HCT116 (cell line): ENCODE data around the gene PARVB. TPM values are rescaled to one million over a fixed set of nuclear protein-coding genes. Genes with fewer than 3 reads are reported as not detected.

Experiments used
- ATAC-seq: fragments of 200-7000 bp; cut with Tn5 transposase; 2 replicates; pipeline ENCODE4 v1.9.1; 2020; ENCODE audit warnings: mild to moderate bottlenecking, moderate library complexity
- BruUV-seq: library from RNA; stranded (reverse); fragments of 400-500 nt; replicated peaks from 2 replicates; lab custom pipeline; 2021; lab: Mats Ljungman, UMichigan
- CTCF ChIA-PET: fragments of 300-600 bp; sonication (Branson Sonifier 250); formaldehyde crosslinking; loops from one replicate; lab custom pipeline; 2021; ENCODE audit warnings: antibody characterized with exemption; lab: Charles Lee
- POLR2A ChIA-PET: fragments of 300-600, 350-600 bp; sonication (Branson Sonifier 250); formaldehyde crosslinking; loops from one replicate; lab custom pipeline; 2021; ENCODE audit warnings: antibody characterized with exemption; lab: Charles Lee
- RAD21 ChIA-PET, 2 experiments: fragments of 300-600 bp; sonication (Branson Sonifier 250); formaldehyde crosslinking; loops; one replicate each; lab custom pipeline; 2023; ENCODE audit warnings: low total read pairs in 2 of 2; ENCODE audit not compliant: uncharacterized antibody in 2 of 2, unreplicated experiment in 2 of 2, low non-redundant PET in 1 of 2; lab: Charles Lee
- DNase-seq: peaks from one replicate; pipeline ENCODE4 v3.0.0-alpha.2; 2010; ENCODE audit warnings: low read depth, low spot score
- H2AFZ ChIP-seq: fragments of 200-600 bp; shearing (Covaris generic), sonication (generic); 2 replicates; pipeline ENCODE4 v1.6.1; 2017; ENCODE audit warnings: low read depth, mixed run types, mixed read lengths, antibody characterized with exemption, low read length; ENCODE audit not compliant: poor library complexity, severe bottlenecking
- H3K27ac ChIP-seq: 2 replicates; pipeline ENCODE4 v1.5.1; 2012; ENCODE audit warnings: low read depth, low read length
- H3K27me3 ChIP-seq: fragments of 200-600 bp; sonication (generic); 2 replicates; pipeline ENCODE4 v1.6.1; 2016; ENCODE audit warnings: mixed run types, low read length, mixed read lengths; ENCODE audit not compliant: insufficient read depth
- H3K36me3 ChIP-seq, 2 experiments: fragments of 200-500 bp in 1 of 2; fragments of 200-600 bp in 1 of 2; sonication (Bioruptor generic) in 1 of 2; sonication (generic) in 1 of 2; 2 replicates each; pipeline versions ENCODE4 v1.5.1 to v1.6.1; 2014 to 2016; ENCODE audit warnings: low read length in 2 of 2, inconsistent platforms in 1 of 2, mixed read lengths in 1 of 2, mixed run types in 1 of 2; ENCODE audit not compliant: insufficient read depth in 2 of 2, control insufficient read depth in 1 of 2
- H3K4me1 ChIP-seq, 2 experiments: fragments of 200-600 bp in 1 of 2; sonication (generic) in 1 of 2; 2 replicates each; pipeline versions ENCODE4 v1.5.1 to v1.6.1; 2012 to 2017; ENCODE audit warnings: low read length in 2 of 2, inconsistent platforms in 1 of 2, mild to moderate bottlenecking in 1 of 2, mixed read lengths in 1 of 2, mixed run types in 1 of 2, moderate library complexity in 1 of 2; ENCODE audit not compliant: insufficient read depth in 2 of 2, control insufficient read depth in 1 of 2
- H3K4me2 ChIP-seq: fragments of 200-600 bp; sonication (generic); 2 replicates; pipeline ENCODE4 v1.6.1; 2017; ENCODE audit warnings: mixed run types, low read length, mixed read lengths
- H3K4me3 ChIP-seq, 2 experiments: fragments of 200-600 bp in 1 of 2; sonication (generic) in 1 of 2; replicated peaks in 1 of 2; 2 replicates each; pipeline ENCODE4 v1.5.1; 2011 to 2016; ENCODE audit warnings: low read length in 2 of 2, control low read depth in 1 of 2, low read depth in 1 of 2, mild to moderate bottlenecking in 1 of 2, mixed read lengths in 1 of 2, mixed run types in 1 of 2
- H3K79me2 ChIP-seq: fragments of 200-600 bp; sonication (generic); 2 replicates; pipeline ENCODE4 v1.6.1; 2017; ENCODE audit warnings: mild to moderate bottlenecking, mixed run types, low read length, moderate library complexity, mixed read lengths; ENCODE audit not compliant: insufficient read depth
- H3K9ac ChIP-seq: fragments of 200-600 bp; sonication (generic); 2 replicates; pipeline ENCODE4 v1.6.1; 2016; ENCODE audit warnings: low read length, mixed read lengths
- H3K9me2 ChIP-seq: fragments of 200-600 bp; sonication (generic), shearing (Covaris generic); 2 replicates; pipeline ENCODE4 v1.6.1; 2017; ENCODE audit warnings: mixed run types, mild to moderate bottlenecking, moderate library complexity; ENCODE audit not compliant: insufficient read depth
- H3K9me3 ChIP-seq, 2 experiments: fragments of 200-500 bp in 1 of 2; fragments of 200-600 bp in 1 of 2; sonication (Bioruptor generic) in 1 of 2; sonication (generic) in 1 of 2; 2 replicates each; pipeline ENCODE4 v1.6.1; 2014 to 2017; ENCODE audit warnings: low read length in 2 of 2, mixed read lengths in 2 of 2, inconsistent platforms in 1 of 2, low read depth in 1 of 2, mild to moderate bottlenecking in 1 of 2, mixed run types in 1 of 2, moderate library complexity in 1 of 2; ENCODE audit not compliant: control insufficient read depth in 1 of 2, insufficient read depth in 1 of 2
- H4K20me1 ChIP-seq: fragments of 200-600 bp; sonication (generic), shearing (Covaris generic); 2 replicates; pipeline ENCODE4 v1.6.1; 2017; ENCODE audit warnings: mixed run types, mild to moderate bottlenecking, moderate library complexity; ENCODE audit not compliant: insufficient read depth
- CBX3 ChIP-seq: IDR thresholded peaks from 2 replicates; pipeline ENCODE4 v1.6.1; 2012; ENCODE audit warnings: low read depth
- CEBPB ChIP-seq: IDR thresholded peaks from 2 replicates; pipeline ENCODE4 v1.6.1; 2012; ENCODE audit warnings: low read depth
- CTCF ChIP-seq, 3 experiments: fragments of 200-600 bp in 1 of 3; sonication (generic) in 1 of 3; IDR thresholded peaks in 2 of 3; conservative IDR thresholded peaks in 1 of 3; 2 replicates each; pipeline ENCODE4 v1.5.1; 2012 to 2017; ENCODE audit warnings: low read depth in 2 of 3, low read length in 2 of 3, antibody characterized with exemption in 1 of 3, borderline replicate concordance in 1 of 3, control low read depth in 1 of 3, mild to moderate bottlenecking in 1 of 3, mixed read lengths in 1 of 3, mixed run types in 1 of 3, moderate library complexity in 1 of 3; ENCODE audit not compliant: insufficient read depth in 1 of 3
- EGR1 ChIP-seq: IDR thresholded peaks from 2 replicates; pipeline ENCODE4 v1.6.1; 2012; ENCODE audit warnings: low read depth
- ELF1 ChIP-seq: IDR thresholded peaks from 2 replicates; pipeline ENCODE4 v1.6.1; 2012; ENCODE audit warnings: low read depth, borderline replicate concordance
- EZH2 ChIP-seq: fragments of 200-600 bp; sonication (generic); IDR thresholded peaks from 2 replicates; pipeline ENCODE4 v1.6.1; 2017; ENCODE audit warnings: antibody characterized with exemption, mixed run types
- EZH2phosphoT487 ChIP-seq: fragments of 200-600 bp; IDR thresholded peaks from 2 replicates; pipeline ENCODE4 v1.6.1; 2018; ENCODE audit warnings: antibody characterized with exemption, borderline replicate concordance
- POLR2AphosphoS5 ChIP-seq: IDR thresholded peaks from 2 replicates; pipeline ENCODE4 v1.6.1; 2011; ENCODE audit warnings: mild to moderate bottlenecking, low read depth, low read length, moderate library complexity
- TCF7L2 ChIP-seq: IDR thresholded peaks from 2 replicates; pipeline ENCODE4 v1.7.0; 2011; ENCODE audit warnings: borderline replicate concordance, inconsistent platforms; ENCODE audit not compliant: insufficient read depth, insufficient read length; ENCODE audit errors: extremely low read depth
- YY1 ChIP-seq: IDR thresholded peaks from 2 replicates; pipeline ENCODE4 v1.6.1; 2011; ENCODE audit warnings: low read length, low read depth, moderate library complexity, mild to moderate bottlenecking; ENCODE audit not compliant: insufficient replicate concordance; ENCODE audit errors: extremely low read depth
- ZFX ChIP-seq: fragments of 450-650 bp; IDR thresholded peaks from 2 replicates; pipeline ENCODE4 v1.6.1; 2017
- ZNF274 ChIP-seq: fragments of 200-500 bp; sonication (Bioruptor generic); IDR thresholded peaks from 2 replicates; pipeline ENCODE4 v1.6.1; 2014; ENCODE audit warnings: mild to moderate bottlenecking, low read depth, low read length, inconsistent platforms
- intact Hi-C: fragments of 100-400 bp; cut with micrococcal nuclease; formaldehyde crosslinking; loops from 2 replicates; pipeline ENCODE4 v1.10.0; 2022
- total RNA-seq: library from RNA; stranded (reverse); gene quantifications from one replicate; pipeline ENCODE4 v1.2.1, GENCODE V29; 2021; ENCODE audit not compliant: unreplicated experiment
- TF ChIP-seq, protein P1 (sequence below): IDR thresholded peaks from 2 replicates; pipeline ENCODE4 v1.6.1; 2011; ENCODE audit warnings: mild to moderate bottlenecking, low read length, moderate library complexity; ENCODE audit not compliant: insufficient replicate concordance; ENCODE audit errors: extremely low read depth
- TF ChIP-seq, protein P2 (sequence below): IDR thresholded peaks from 2 replicates; pipeline ENCODE4 v1.6.1; 2012

Gene PARVB
- total RNA-seq, 1 experiment from 2014 or later = 21.4 TPM

DNA sequence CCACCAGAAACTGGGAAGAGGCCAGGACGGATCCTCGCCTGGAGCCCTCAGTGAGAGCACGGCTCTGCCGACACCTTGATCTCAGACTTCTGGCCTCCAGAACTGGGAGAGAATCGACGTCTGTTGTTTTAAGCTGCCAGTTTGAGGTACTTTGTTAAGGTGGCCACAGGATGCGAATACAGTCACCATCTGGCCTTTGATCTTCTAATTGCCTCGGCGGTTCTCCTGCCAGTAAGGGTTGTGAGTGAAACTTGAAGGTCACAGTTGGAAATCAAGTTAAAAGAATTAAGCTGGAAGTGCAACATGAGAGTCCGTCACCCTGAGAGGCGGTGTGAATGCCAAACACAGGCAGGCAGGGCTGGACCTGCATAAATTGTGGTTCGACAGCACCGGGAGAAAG, 27.9 kb downstream of the PARVB start:
- no peak overlapping the region for H3K4me3 ChIP-seq
- no peak for TF ChIP-seq EGR1
- TF ChIP-seq TCF7L2 = peak; percentile 52
- TF ChIP-seq CEBPB = no peak
- TF ChIP-seq, all 23 proteins: peak for 1
- Histone ChIP-seq H3K27me3 (no peaks in the 10 kb centered on the region), H3K79me2 (no peaks in the 10 kb centered on the region), H3K9me2 (no peaks in the 10 kb centered on the region), H3K4me1 (no peaks in the 10 kb centered on the region), H2AFZ (no peak overlapping the region), H3K27ac (no peak overlapping the region), H3K36me3 (no peaks in the 10 kb centered on the region), H3K4me2 (no peak overlapping the region), H3K9me3 (no peaks in the 10 kb centered on the region), H4K20me1 (no peaks in the 10 kb centered on the region), H3K9ac (no peak overlapping the region)
- DNase-seq (no peak), ATAC-seq (no peak)
- CTCF ChIA-PET = no interaction called here
- RAD21 ChIA-PET = no interaction called here
- BruUV-seq = no TSS peak
- POLR2A ChIA-PET = no interaction called here
- intact Hi-C loops = no loop called here

DNA sequence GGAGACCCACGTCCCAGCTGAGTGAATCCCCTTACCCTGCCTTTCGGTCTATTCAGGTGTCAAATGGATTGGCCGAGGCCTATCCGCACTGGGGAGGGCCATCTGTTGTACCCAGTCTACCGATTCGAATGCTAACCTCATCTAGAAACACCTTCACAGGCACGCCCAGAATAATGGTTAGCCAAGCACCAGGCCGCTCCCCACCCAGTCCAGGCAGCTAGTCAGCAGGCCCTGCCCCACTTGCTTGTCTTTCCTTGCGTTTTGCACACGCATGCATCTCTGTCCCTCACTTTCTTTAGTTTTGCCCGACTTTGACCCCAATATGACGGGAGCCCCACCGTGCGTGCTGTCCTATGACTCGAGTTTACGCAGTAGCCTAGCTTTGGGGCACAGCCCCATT, 31.7 kb downstream of the PARVB start:
- ChIA-PET POLR2A (no interaction called here), CTCF (no interaction called here), RAD21 (no interaction called here)
- Histone ChIP-seq H4K20me1 (no peaks in the 10 kb centered on the region), H3K27ac (no peak overlapping the region), H3K9ac (no peak overlapping the region), H3K4me2 (no peak overlapping the region), H3K4me1 (no peaks in the 10 kb centered on the region), H3K27me3 (no peaks in the 10 kb centered on the region), H3K9me2 (no peaks in the 10 kb centered on the region), H3K36me3 (no peaks in the 10 kb centered on the region), H3K4me3 (no peak overlapping the region), H2AFZ (no peak overlapping the region), H3K79me2 (no peaks in the 10 kb centered on the region), H3K9me3 (no peaks in the 10 kb centered on the region)
- DNase-seq = no peak
- BruUV-seq = no TSS peak
- intact Hi-C loops = no loop called here
- no peak for ATAC-seq
- TF ChIP-seq EZH2 (no peak), TCF7L2 (no peak), YY1 (no peak), ELF1 (no peak), POLR2AphosphoS5 (no peak), ZFX (no peak), EGR1 (no peak), CTCF (IDR thresholded peaks at IDR 0.05 in 2 of 3, conservative IDR thresholded peaks at IDR 0.05 in 1 of 3; ENCODE audit: borderline replicate concordance in 1 of 3, insufficient read depth in 1 of 3, low read depth in 2 of 3, low read length in 2 of 3) (no peak), EZH2phosphoT487 (no peak), CBX3 (no peak), ZNF274 (no peak)
- TF ChIP-seq, protein P1, sequence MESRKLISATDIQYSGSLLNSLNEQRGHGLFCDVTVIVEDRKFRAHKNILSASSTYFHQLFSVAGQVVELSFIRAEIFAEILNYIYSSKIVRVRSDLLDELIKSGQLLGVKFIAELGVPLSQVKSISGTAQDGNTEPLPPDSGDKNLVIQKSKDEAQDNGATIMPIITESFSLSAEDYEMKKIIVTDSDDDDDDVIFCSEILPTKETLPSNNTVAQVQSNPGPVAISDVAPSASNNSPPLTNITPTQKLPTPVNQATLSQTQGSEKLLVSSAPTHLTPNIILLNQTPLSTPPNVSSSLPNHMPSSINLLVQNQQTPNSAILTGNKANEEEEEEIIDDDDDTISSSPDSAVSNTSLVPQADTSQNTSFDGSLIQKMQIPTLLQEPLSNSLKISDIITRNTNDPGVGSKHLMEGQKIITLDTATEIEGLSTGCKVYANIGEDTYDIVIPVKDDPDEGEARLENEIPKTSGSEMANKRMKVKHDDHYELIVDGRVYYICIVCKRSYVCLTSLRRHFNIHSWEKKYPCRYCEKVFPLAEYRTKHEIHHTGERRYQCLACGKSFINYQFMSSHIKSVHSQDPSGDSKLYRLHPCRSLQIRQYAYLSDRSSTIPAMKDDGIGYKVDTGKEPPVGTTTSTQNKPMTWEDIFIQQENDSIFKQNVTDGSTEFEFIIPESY = no peak
- TF ChIP-seq, protein P2, sequence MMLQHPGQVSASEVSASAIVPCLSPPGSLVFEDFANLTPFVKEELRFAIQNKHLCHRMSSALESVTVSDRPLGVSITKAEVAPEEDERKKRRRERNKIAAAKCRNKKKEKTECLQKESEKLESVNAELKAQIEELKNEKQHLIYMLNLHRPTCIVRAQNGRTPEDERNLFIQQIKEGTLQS = no peak
